DND-41 (cell line): ENCODE results near the gene GAN.
"Not testable (repeated sequence)": the region's sequence is repeated elsewhere in the genome, so short reads cannot be mapped to it uniquely, and the experiment has no call there.

Experiments
- ATAC-seq: fragments of 200-7000 bp; cut with Tn5 transposase; 3 replicates; pipeline ENCODE4 v1.9.1; 2021; ENCODE audit warnings: low read depth; ENCODE audit not compliant: insufficient read depth
- DNase-seq: peaks from one replicate; pipeline ENCODE4 v3.0.0-alpha.2; 2020
- H2AFZ ChIP-seq: 2 replicates; pipeline ENCODE4 v1.6.0; 2012; ENCODE audit warnings: low read depth, low read length
- H3K27ac ChIP-seq: 2 replicates; pipeline ENCODE4 v1.5.1; 2012; ENCODE audit warnings: low read length, inconsistent platforms
- H3K27me3 ChIP-seq: fragments of 200-600 bp; sonication (generic); 2 replicates; pipeline ENCODE4 v1.6.0; 2012; ENCODE audit warnings: low read length, mild to moderate bottlenecking, inconsistent platforms; ENCODE audit not compliant: insufficient read depth, poor library complexity
- H3K36me3 ChIP-seq: 2 replicates; pipeline ENCODE4 v1.5.1; 2012; ENCODE audit warnings: low read length, inconsistent platforms; ENCODE audit not compliant: insufficient read depth
- H3K4me1 ChIP-seq: 2 replicates; pipeline ENCODE4 v1.5.1; 2012; ENCODE audit warnings: mild to moderate bottlenecking, low read length; ENCODE audit not compliant: insufficient read depth
- H3K4me2 ChIP-seq: 2 replicates; pipeline ENCODE4 v1.6.0; 2012; ENCODE audit warnings: mild to moderate bottlenecking, moderate library complexity, low read length, inconsistent platforms; ENCODE audit not compliant: insufficient read depth
- H3K4me3 ChIP-seq, 2 experiments: fragments of 200-600 bp in 1 of 2; shearing (Covaris generic) in 1 of 2; 2 replicates each; pipeline ENCODE4 v1.5.1; 2012 to 2016; ENCODE audit warnings: inconsistent platforms in 2 of 2, low read length in 2 of 2, mild to moderate bottlenecking in 2 of 2, low read depth in 1 of 2, moderate library complexity in 1 of 2
- H3K79me2 ChIP-seq: 2 replicates; pipeline ENCODE4 v1.6.0; 2012; ENCODE audit warnings: low read length, inconsistent platforms; ENCODE audit not compliant: insufficient read depth
- H3K9ac ChIP-seq: 2 replicates; pipeline ENCODE4 v1.6.0; 2012; ENCODE audit warnings: low read depth, mild to moderate bottlenecking, inconsistent platforms, low read length, moderate library complexity
- H3K9me3 ChIP-seq: 2 replicates; pipeline ENCODE4 v1.5.1; 2012; ENCODE audit warnings: low read length, moderate library complexity, mild to moderate bottlenecking, inconsistent platforms; ENCODE audit not compliant: insufficient read depth, severe bottlenecking
- H4K20me1 ChIP-seq: 2 replicates; pipeline ENCODE4 v1.6.0; 2012; ENCODE audit warnings: low read length; ENCODE audit not compliant: insufficient read depth
- CTCF ChIP-seq: IDR thresholded peaks from 2 replicates; pipeline ENCODE4 v1.5.1; 2012; ENCODE audit warnings: borderline replicate concordance, low read length, moderate library complexity, mild to moderate bottlenecking; ENCODE audit not compliant: poor library complexity, severe bottlenecking; ENCODE audit errors: extremely low read depth
- EZH2 ChIP-seq: IDR thresholded peaks from 3 replicates; pipeline ENCODE4 v1.6.1; 2012; ENCODE audit warnings: borderline replicate concordance, low read depth, mild to moderate bottlenecking, moderate library complexity, low read length, inconsistent platforms; ENCODE audit not compliant: severe bottlenecking

Gene GAN

GRCh38 chr16:81329947-81330346 lies 15.2 kb downstream of the GAN start:
- ATAC-seq (no peak), DNase-seq (no peak)
- H3K27ac ChIP-seq: no peak overlapping the region
- peaks cover 14% of the 10 kb centered on the region for H3K79me2 ChIP-seq
- no peaks in the 10 kb centered on the region for H3K4me1 ChIP-seq
- H3K4me2 ChIP-seq: no peak overlapping the region
- H3K27me3 ChIP-seq: no peaks in the 10 kb centered on the region
- H3K4me3 ChIP-seq: no peak overlapping the region
- H3K9ac ChIP-seq: no peak overlapping the region
- no peaks in the 10 kb centered on the region for H3K36me3 ChIP-seq
- H4K20me1 ChIP-seq: peaks cover 29% of the 10 kb centered on the region; the same call in 1 of the 2 replicates
- H2AFZ ChIP-seq: no peak overlapping the region
- TF ChIP-seq EZH2 (no peak), CTCF (no peak)
- no peaks in the 10 kb centered on the region for H3K9me3 ChIP-seq

GRCh38 chr16:81333356-81333755 lies 18.6 kb downstream of the GAN start:
- H3K4me1 ChIP-seq: no peaks in the 10 kb centered on the region
- H3K27ac ChIP-seq: no peak overlapping the region
- no peak overlapping the region for H3K9ac ChIP-seq
- H3K9me3 ChIP-seq: no peaks in the 10 kb centered on the region
- TF ChIP-seq CTCF (no peak), EZH2 (no peak)
- peaks cover 9% of the 10 kb centered on the region for H3K79me2 ChIP-seq
- no peak overlapping the region for H3K4me2 ChIP-seq
- H2AFZ ChIP-seq: no peak overlapping the region
- no peak for ATAC-seq
- DNase-seq: no peak
- H3K27me3 ChIP-seq: no peaks in the 10 kb centered on the region
- no peaks in the 10 kb centered on the region for H3K36me3 ChIP-seq
- no peak overlapping the region for H3K4me3 ChIP-seq
- H4K20me1 ChIP-seq: peaks cover 15% of the 10 kb centered on the region; the same call in 1 of the 2 replicates

- no peak overlapping the region for H3K9ac ChIP-seq
- H2AFZ ChIP-seq: no peak overlapping the region
- no peak overlapping the region for H3K4me3 ChIP-seq
- H3K79me2 ChIP-seq: no peaks in the 10 kb centered on the region; the same call in none of the 2 replicates
- H3K9me3 ChIP-seq: no peaks in the 10 kb centered on the region
- TF ChIP-seq CTCF (no peak), EZH2 (no peak)
- no peaks in the 10 kb centered on the region for H3K36me3 ChIP-seq
- H3K4me1 ChIP-seq: no peaks in the 10 kb centered on the region
- peaks cover 6% of the 10 kb centered on the region; the same call in 1 of the 2 replicates for H4K20me1 ChIP-seq
- no peak overlapping the region for H3K27ac ChIP-seq
- no peaks in the 10 kb centered on the region for H3K27me3 ChIP-seq
- no peak overlapping the region for H3K4me2 ChIP-seq
- DNase-seq: no peak
- no peak for ATAC-seq
Measured at GRCh38 chr16:81335669-81336068, 20.9 kb downstream of the GAN start.

GRCh38 chr16:81337097-81337496 lies 22.3 kb downstream of the GAN start:
- no peaks in the 10 kb centered on the region; the same call in none of the 2 replicates for H3K79me2 ChIP-seq
- H3K36me3 ChIP-seq: no peaks in the 10 kb centered on the region
- no peaks in the 10 kb centered on the region for H3K9me3 ChIP-seq
- no peak overlapping the region for H3K4me2 ChIP-seq
- ATAC-seq: no peak
- H3K27ac ChIP-seq: no peak overlapping the region
- H3K9ac ChIP-seq: no peak overlapping the region
- H3K4me3 ChIP-seq: no peak overlapping the region
- H2AFZ ChIP-seq: no peak overlapping the region
- H4K20me1 ChIP-seq: peaks cover 6% of the 10 kb centered on the region; the same call in 1 of the 2 replicates
- H3K4me1 ChIP-seq: no peaks in the 10 kb centered on the region
- H3K27me3 ChIP-seq: no peaks in the 10 kb centered on the region
- DNase-seq: no peak
- no peak for TF ChIP-seq CTCF
- TF ChIP-seq EZH2: no peak

- H4K20me1 ChIP-seq, DNase-seq, H3K27me3 ChIP-seq, H3K4me1 ChIP-seq, H3K79me2 ChIP-seq, H3K9ac ChIP-seq, ATAC-seq, H2AFZ ChIP-seq, H3K27ac ChIP-seq, H3K4me3 ChIP-seq, H3K4me2 ChIP-seq, H3K36me3 ChIP-seq: not testable (repeated sequence)
- peaks cover 25% of the 10 kb centered on the region for H3K9me3 ChIP-seq
Measured at GRCh38 chr16:81345172-81345571, 30.4 kb downstream of the GAN start.
